ENCODE measurements around the gene MADCAM1. TPM values are rescaled to one million over a fixed set of nuclear protein-coding genes. Genes with fewer than 3 reads are reported as not detected.

MADCAM1 gene
- total RNA-seq, 4 donors from 2014 or later = 0.34 to 0.57 TPM; not detected in 2

DNA sequence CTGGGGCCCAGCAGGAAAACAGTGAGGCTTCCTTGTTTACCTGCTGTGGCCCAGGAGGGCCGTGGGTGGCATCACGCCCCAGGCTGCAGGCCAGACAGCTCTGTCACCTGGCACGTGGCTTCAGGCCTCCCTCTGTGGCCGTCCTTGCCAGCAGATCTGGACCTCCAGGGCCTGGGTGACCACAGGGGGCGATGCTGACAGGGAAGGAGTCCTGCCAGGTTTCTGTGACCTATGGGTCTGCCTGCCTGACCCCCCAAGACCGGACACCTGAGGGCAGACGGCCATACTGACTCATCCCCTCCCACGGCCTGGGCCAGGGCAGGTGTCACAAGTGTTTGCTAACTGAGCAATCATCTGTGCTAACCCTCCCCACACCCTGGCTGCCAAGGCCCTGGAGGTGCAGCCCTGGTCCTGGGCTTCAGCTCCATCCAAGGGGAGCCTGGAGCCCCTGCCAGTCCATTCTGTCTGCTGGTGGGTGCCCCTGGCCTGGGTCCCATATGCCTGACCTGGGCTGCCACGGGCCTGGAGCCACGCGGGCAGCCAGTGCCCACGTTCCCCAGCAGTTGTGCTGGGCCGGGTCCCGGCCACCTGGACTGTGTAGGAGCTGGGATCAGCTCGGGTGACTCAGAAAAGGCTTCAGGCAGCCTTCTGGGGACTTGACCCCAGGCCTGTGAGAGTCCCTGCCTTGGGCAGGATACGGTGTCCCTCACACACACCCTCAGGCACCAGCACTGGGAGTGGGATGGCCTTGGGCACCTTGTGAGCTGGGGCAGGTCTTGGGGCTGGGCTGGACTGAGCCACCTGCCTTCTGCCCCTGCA is 38.9 kb downstream of the MADCAM1 start:
- intact Hi-C loops (cut with DNase I; ENCODE audit: low total_unique reads) = no loop called here
- WGBS, 2 donors = 66 to 68% methylated on average over 14 to 16 of the region's 16 CpGs
- TF ChIP-seq POLR2A (IDR thresholded peaks at IDR 0.05) (no peak), CTCF (IDR thresholded peaks at IDR 0.05) (no peak)
- no peak overlapping the region for H3K4me3 ChIP-seq (ENCODE audit: low read depth, poor library complexity, severe bottlenecking)
- no peak for DNase-seq (ENCODE audit: low spot score in 2 of 2)

- intact Hi-C loops (cut with DNase I; ENCODE audit: low total_unique reads) = no loop called here
- no peak for DNase-seq (ENCODE audit: low spot score in 2 of 2)
- 91 to 93% methylated on average over 46 to 52 of the region's 55 CpGs for WGBS, 2 donors
- H3K4me3 ChIP-seq (ENCODE audit: low read depth, poor library complexity, severe bottlenecking) = no peak overlapping the region
- TF ChIP-seq CTCF (IDR thresholded peaks at IDR 0.05) (no peak), POLR2A (IDR thresholded peaks at IDR 0.05) (no peak)
Measured at GRCh38 chr19:536031-536880, 40.0 kb downstream of the MADCAM1 start.

- TF ChIP-seq POLR2A (IDR thresholded peaks at IDR 0.05) (no peak), CTCF (IDR thresholded peaks at IDR 0.05) (no peak)
- intact Hi-C loops (cut with DNase I; ENCODE audit: low total_unique reads) = no loop called here
Measured at GRCh38 chr19:536881-537404, 40.7 kb downstream of the MADCAM1 start.

GRCh38 chr19:538641-539428 is 42.5 kb downstream of the MADCAM1 start:
- WGBS, 2 donors = 82 to 87% methylated on average over 36 to 40 of the region's 40 CpGs
- TF ChIP-seq CTCF (IDR thresholded peaks at IDR 0.05) = no peak
- no peak for TF ChIP-seq POLR2A (IDR thresholded peaks at IDR 0.05)
- intact Hi-C loops (cut with DNase I; ENCODE audit: low total_unique reads) = no loop called here
- no peak overlapping the region for H3K4me3 ChIP-seq (ENCODE audit: low read depth, poor library complexity, severe bottlenecking)
- DNase-seq (ENCODE audit: low spot score in 2 of 2) = no peak

More at GRCh38 chr19:536881-537404, 40.7 kb downstream of the MADCAM1 start:
- WGBS, 2 donors = 94 to 96% methylated on average over 25 to 26 of the region's 26 CpGs
- DNase-seq (ENCODE audit: low spot score in 2 of 2) = no peak
- H3K4me3 ChIP-seq (ENCODE audit: low read depth, poor library complexity, severe bottlenecking) = no peak overlapping the region

GRCh38 chr19:539429-540030 is 43.2 kb downstream of the MADCAM1 start:
- DNase-seq (ENCODE audit: low spot score in 2 of 2) = no peak
- no peak overlapping the region for H3K4me3 ChIP-seq (ENCODE audit: low read depth, poor library complexity, severe bottlenecking)
- WGBS, 2 donors = 90 to 93% methylated on average over 15 to 21 of the region's 30 CpGs
- intact Hi-C loops (cut with DNase I; ENCODE audit: low total_unique reads) = no loop called here
- TF ChIP-seq CTCF (IDR thresholded peaks at IDR 0.05) (no peak), POLR2A (IDR thresholded peaks at IDR 0.05) (no peak)

Measured in lower leg skin (tissue), 4 donors.